T-helper 1 cell treated with Interleukin-12 subunit alpha and Interleukin-12 subunit beta and Interleukin-4 antibody, amounts not matched to agents 30 μg/mL and 1 μg/mL, for 36 hours (primary cell): ENCODE data around the gene ANKRD29.
"Not testable (repeated sequence)": the region's sequence is repeated elsewhere in the genome, so short reads cannot be mapped to it uniquely, and the experiment has no call there.

Experiments
- H3K27ac Mint-ChIP-seq: one replicate; pipeline ENCODE4 v1.8.0; 2021; ENCODE audit warnings: mild to moderate bottlenecking, mixed read lengths
- H3K27me3 Mint-ChIP-seq: one replicate; pipeline ENCODE4 v1.8.0; 2021; ENCODE audit warnings: low read depth, mixed read lengths
- H3K36me3 Mint-ChIP-seq: one replicate; pipeline ENCODE4 v1.8.0; 2021; ENCODE audit warnings: low read depth, mixed read lengths
- H3K4me1 Mint-ChIP-seq: one replicate; pipeline ENCODE4 v1.8.0; 2021; ENCODE audit warnings: low read depth, mixed read lengths
- H3K4me3 Mint-ChIP-seq: one replicate; pipeline ENCODE4 v1.8.0; 2021; ENCODE audit warnings: mild to moderate bottlenecking, moderate library complexity, mixed read lengths
- H3K9me3 Mint-ChIP-seq: one replicate; pipeline ENCODE4 v1.8.0; 2021; ENCODE audit warnings: mixed read lengths

The ANKRD29 gene

GRCh38 chr18:23568281-23569138 is 94.2 kb downstream of the ANKRD29 start:
- no peaks in the 10 kb centered on the region for H3K9me3 Mint-ChIP-seq
- H3K36me3 Mint-ChIP-seq, result peaks cover 56% of the 10 kb centered on the region
- no peaks in the 10 kb centered on the region for H3K27me3 Mint-ChIP-seq
- H3K4me3 Mint-ChIP-seq, result no peak overlapping the region
- H3K27ac Mint-ChIP-seq, result no peak overlapping the region
- peaks cover 22% of the 10 kb centered on the region for H3K4me1 Mint-ChIP-seq

GRCh38 chr18:23567671-23568070 is 95.0 kb downstream of the ANKRD29 start:
- Mint-ChIP-seq H3K9me3 (no peaks in the 10 kb centered on the region), H3K36me3 (peaks cover 60% of the 10 kb centered on the region)

GRCh38 chr18:23565916-23566547 is 96.7 kb downstream of the ANKRD29 start:
- Mint-ChIP-seq H3K4me3 (no peak overlapping the region), H3K4me1 (peaks cover 14% of the 10 kb centered on the region), H3K27ac (no peak overlapping the region), H3K36me3 (peaks cover 63% of the 10 kb centered on the region), H3K9me3 (no peaks in the 10 kb centered on the region), H3K27me3 (no peaks in the 10 kb centered on the region)

More at GRCh38 chr18:23567671-23568070, 95.0 kb downstream of the ANKRD29 start:
- Mint-ChIP-seq H3K4me1 (peaks cover 20% of the 10 kb centered on the region), H3K27ac (no peak overlapping the region), H3K27me3 (no peaks in the 10 kb centered on the region), H3K4me3 (no peak overlapping the region)

GRCh38 chr18:23563377-23564043 is 99.2 kb downstream of the ANKRD29 start:
- Mint-ChIP-seq H3K9me3 (no peaks in the 10 kb centered on the region), H3K4me1 (peaks cover 7% of the 10 kb centered on the region), H3K27ac (peak overlapping the region; percentile 29), H3K4me3 (no peak overlapping the region), H3K36me3 (peaks cover 55% of the 10 kb centered on the region), H3K27me3 (no peaks in the 10 kb centered on the region)

- H3K4me3 Mint-ChIP-seq, result no peak overlapping the region
- peaks cover 52% of the 10 kb centered on the region for H3K36me3 Mint-ChIP-seq
- H3K27me3 Mint-ChIP-seq, result no peaks in the 10 kb centered on the region
- no peak overlapping the region for H3K27ac Mint-ChIP-seq
- H3K4me1 Mint-ChIP-seq, result peaks cover 12% of the 10 kb centered on the region
- H3K9me3 Mint-ChIP-seq, result no peaks in the 10 kb centered on the region
Measured at GRCh38 chr18:23560186-23560585, 102.5 kb downstream of the ANKRD29 start.

- Mint-ChIP-seq H3K36me3 (peaks cover 57% of the 10 kb centered on the region), H3K4me1 (peaks cover 11% of the 10 kb centered on the region)
- not testable (repeated sequence) for H3K9me3 Mint-ChIP-seq, H3K27me3 Mint-ChIP-seq, H3K27ac Mint-ChIP-seq, H3K4me3 Mint-ChIP-seq
Measured at GRCh38 chr18:23557511-23557910, 105.2 kb downstream of the ANKRD29 start.

GRCh38 chr18:23556145-23556780 is 106.4 kb downstream of the ANKRD29 start:
- Mint-ChIP-seq H3K36me3 (peaks cover 59% of the 10 kb centered on the region), H3K4me1 (peaks cover 14% of the 10 kb centered on the region)

GRCh38 chr18:23553887-23554286 is 108.8 kb downstream of the ANKRD29 start:
- Mint-ChIP-seq H3K27me3 (no peaks in the 10 kb centered on the region), H3K27ac (no peak overlapping the region), H3K4me1 (peaks cover 14% of the 10 kb centered on the region), H3K9me3 (no peaks in the 10 kb centered on the region), H3K4me3 (no peak overlapping the region), H3K36me3 (peaks cover 57% of the 10 kb centered on the region)

More at GRCh38 chr18:23556145-23556780, 106.4 kb downstream of the ANKRD29 start:
- Mint-ChIP-seq H3K4me3 (no peak overlapping the region), H3K27ac (no peak overlapping the region), H3K27me3 (no peaks in the 10 kb centered on the region), H3K9me3 (no peaks in the 10 kb centered on the region)

GRCh38 chr18:23552505-23552904 is 110.2 kb downstream of the ANKRD29 start:
- no peaks in the 10 kb centered on the region for H3K27me3 Mint-ChIP-seq
- peaks cover 13% of the 10 kb centered on the region for H3K4me1 Mint-ChIP-seq
- no peak overlapping the region for H3K4me3 Mint-ChIP-seq
- no peak overlapping the region for H3K27ac Mint-ChIP-seq
- H3K36me3 Mint-ChIP-seq, result peaks cover 56% of the 10 kb centered on the region
- no peaks in the 10 kb centered on the region for H3K9me3 Mint-ChIP-seq

GRCh38 chr18:23551978-23552377 is 110.7 kb downstream of the ANKRD29 start:
- peaks cover 13% of the 10 kb centered on the region for H3K4me1 Mint-ChIP-seq
- H3K4me3 Mint-ChIP-seq, result no peak overlapping the region
- H3K9me3 Mint-ChIP-seq, result no peaks in the 10 kb centered on the region
- H3K27ac Mint-ChIP-seq, result peak overlapping the region; percentile 46
- no peaks in the 10 kb centered on the region for H3K27me3 Mint-ChIP-seq
- peaks cover 56% of the 10 kb centered on the region for H3K36me3 Mint-ChIP-seq

- Mint-ChIP-seq H3K4me1 (peaks cover 15% of the 10 kb centered on the region), H3K4me3 (no peak overlapping the region), H3K9me3 (no peaks in the 10 kb centered on the region), H3K36me3 (peaks cover 55% of the 10 kb centered on the region), H3K27me3 (no peaks in the 10 kb centered on the region), H3K27ac (no peak overlapping the region)
Measured at GRCh38 chr18:23550898-23551297, 111.8 kb downstream of the ANKRD29 start.
